SU-DHL-6 (cell line): Measurements from ENCODE around the gene SIAH2.

Experiments used
- EZH2phosphoT487 ChIP-seq: fragments of 200-600 bp; sonication (generic), shearing (Covaris generic); conservative IDR thresholded peaks from 2 replicates; pipeline ENCODE4 v1.6.1; 2018; ENCODE audit warnings: mild to moderate bottlenecking, antibody characterized with exemption, low read length, moderate library complexity, mixed read lengths
- TF ChIP-seq, protein P1 (sequence below): fragments of 200-600 bp; sonication (generic); IDR thresholded peaks from one replicate; pipeline ENCODE4 v1.5.1; 2017; ENCODE audit warnings: antibody characterized with exemption, mild to moderate bottlenecking, low read length, moderate library complexity; ENCODE audit not compliant: insufficient read depth, poor library complexity, severe bottlenecking

DNA sequence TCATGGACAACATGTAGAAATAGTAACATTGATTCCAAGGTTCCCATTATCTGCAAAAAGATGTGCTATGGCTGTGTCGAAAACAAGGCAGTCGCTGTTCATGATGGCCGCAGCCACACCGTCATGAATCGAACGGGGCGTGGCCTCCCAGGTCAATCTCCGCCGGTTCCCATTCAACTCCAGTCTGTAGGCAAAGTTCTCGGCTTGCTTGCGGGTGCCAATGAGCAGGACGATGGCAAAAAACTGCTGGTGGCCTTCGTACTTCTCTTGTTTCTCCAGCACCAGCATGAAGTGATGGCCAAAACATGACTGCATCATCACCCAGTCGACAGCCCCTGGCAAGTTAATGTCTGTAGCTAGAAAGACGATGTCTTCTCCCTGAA is 20.8 kb downstream of the SIAH2 start:
- TF ChIP-seq, protein P1, sequence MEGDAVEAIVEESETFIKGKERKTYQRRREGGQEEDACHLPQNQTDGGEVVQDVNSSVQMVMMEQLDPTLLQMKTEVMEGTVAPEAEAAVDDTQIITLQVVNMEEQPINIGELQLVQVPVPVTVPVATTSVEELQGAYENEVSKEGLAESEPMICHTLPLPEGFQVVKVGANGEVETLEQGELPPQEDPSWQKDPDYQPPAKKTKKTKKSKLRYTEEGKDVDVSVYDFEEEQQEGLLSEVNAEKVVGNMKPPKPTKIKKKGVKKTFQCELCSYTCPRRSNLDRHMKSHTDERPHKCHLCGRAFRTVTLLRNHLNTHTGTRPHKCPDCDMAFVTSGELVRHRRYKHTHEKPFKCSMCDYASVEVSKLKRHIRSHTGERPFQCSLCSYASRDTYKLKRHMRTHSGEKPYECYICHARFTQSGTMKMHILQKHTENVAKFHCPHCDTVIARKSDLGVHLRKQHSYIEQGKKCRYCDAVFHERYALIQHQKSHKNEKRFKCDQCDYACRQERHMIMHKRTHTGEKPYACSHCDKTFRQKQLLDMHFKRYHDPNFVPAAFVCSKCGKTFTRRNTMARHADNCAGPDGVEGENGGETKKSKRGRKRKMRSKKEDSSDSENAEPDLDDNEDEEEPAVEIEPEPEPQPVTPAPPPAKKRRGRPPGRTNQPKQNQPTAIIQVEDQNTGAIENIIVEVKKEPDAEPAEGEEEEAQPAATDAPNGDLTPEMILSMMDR = no peak
- no peak for TF ChIP-seq EZH2phosphoT487
